Fibroblast of villous mesenchyme (primary cell): ENCODE data around the gene TSHZ2. TPM values are rescaled to one million over a fixed set of nuclear protein-coding genes. Genes with fewer than 3 reads are reported as not detected.
"Not testable (repeated sequence)": the region's sequence is repeated elsewhere in the genome, so short reads cannot be mapped to it uniquely, and the experiment has no call there.

ENCODE experiments used
- DNase-seq: peaks from one replicate; pipeline ENCODE4 v3.0.0-alpha.2; 2010; ENCODE audit warnings: low read depth
- H3K4me3 ChIP-seq: 2 replicates; pipeline ENCODE4 v1.5.1; 2011; ENCODE audit warnings: low read depth, mild to moderate bottlenecking, low read length
- CTCF ChIP-seq: IDR thresholded peaks from 2 replicates; pipeline ENCODE4 v1.5.1; 2012; ENCODE audit warnings: low read depth, mild to moderate bottlenecking, low read length; ENCODE audit not compliant: insufficient read depth
- total RNA-seq: library from RNA; depleted of rRNA; stranded (reverse); fragments of >200 nt; gene quantifications from 2 replicates; pipeline ENCODE4 v1.2.3, GENCODE V29; 2012

The TSHZ2 gene
- total RNA-seq, 1 donor, result 2.6 TPM

GRCh38 chr20:53500651-53501050 lies 528.5 kb downstream of the TSHZ2 start:
- TF ChIP-seq CTCF, result no peak
- H3K4me3 ChIP-seq, result no peak overlapping the region
- DNase-seq, result no peak

GRCh38 chr20:53502820-53503219 lies 530.7 kb downstream of the TSHZ2 start:
- TF ChIP-seq CTCF, result no peak
- no peak overlapping the region for H3K4me3 ChIP-seq
- DNase-seq, result no peak

- no peak overlapping the region for H3K4me3 ChIP-seq
Observed at GRCh38 chr20:53503517-53503919, 531.4 kb downstream of the TSHZ2 start.

GRCh38 chr20:53504106-53504505 lies 531.9 kb downstream of the TSHZ2 start:
- not testable (repeated sequence) for H3K4me3 ChIP-seq, DNase-seq

More at GRCh38 chr20:53503517-53503919, 531.4 kb downstream of the TSHZ2 start:
- no peak for TF ChIP-seq CTCF
- no peak for DNase-seq

GRCh38 chr20:53510262-53510661 lies 538.1 kb downstream of the TSHZ2 start:
- no peak overlapping the region for H3K4me3 ChIP-seq
- no peak for DNase-seq
- TF ChIP-seq CTCF, result no peak

- no peak for TF ChIP-seq CTCF
- H3K4me3 ChIP-seq, result no peak overlapping the region
- DNase-seq, result no peak
Observed at GRCh38 chr20:53510704-53511103, 538.5 kb downstream of the TSHZ2 start.

GRCh38 chr20:53512076-53512475 lies 539.9 kb downstream of the TSHZ2 start:
- no peak for DNase-seq
- TF ChIP-seq CTCF, result no peak
- no peak overlapping the region for H3K4me3 ChIP-seq
